ENCODE results near the gene SPPL2B. TPM values are rescaled to one million over a fixed set of nuclear protein-coding genes. Genes with fewer than 3 reads are reported as not detected.

The SPPL2B gene
- total RNA-seq, 1 donor: 32.6 TPM

DNA sequence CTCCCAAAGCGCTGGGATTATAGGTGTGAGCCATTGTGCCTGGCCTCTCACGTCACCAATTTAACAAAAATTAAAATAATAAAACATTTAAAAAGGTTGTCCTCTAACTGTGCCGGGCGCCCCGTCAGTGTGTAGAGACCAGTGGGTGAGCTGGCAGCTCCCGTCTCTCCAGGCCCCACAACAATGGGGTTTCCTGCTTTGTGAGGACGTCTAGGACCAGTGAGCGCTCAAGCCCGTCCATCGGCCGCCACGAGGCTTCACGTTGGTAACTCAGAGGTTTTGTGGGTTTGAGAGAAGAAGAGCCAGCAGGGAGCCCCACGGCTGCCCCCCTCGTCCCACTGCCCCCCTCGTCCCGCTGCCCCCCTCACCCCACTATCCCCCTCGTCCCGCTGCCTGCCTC, 4.8 kb upstream of the SPPL2B start:
- no peaks in the 10 kb centered on the region for H3K9me3 ChIP-seq (ENCODE audit: low read depth, low read length)
- H3K4me2 ChIP-seq (ENCODE audit: insufficient read depth, low read length): no peak overlapping the region
- no peak for DNase-seq (ENCODE audit: insufficient read length, low spot score, missing footprints)
- H3K4me1 ChIP-seq (ENCODE audit: insufficient read depth, low read length): peaks cover 9% of the 10 kb centered on the region
- H3K27me3 ChIP-seq (ENCODE audit: insufficient read depth, low read length): no peaks in the 10 kb centered on the region
- peaks cover 14% of the 10 kb centered on the region for H4K20me1 ChIP-seq (ENCODE audit: insufficient read depth, low read length)
- H3K79me2 ChIP-seq (ENCODE audit: insufficient read depth, low read length): peaks cover 41% of the 10 kb centered on the region
- H3K27ac ChIP-seq (ENCODE audit: low read depth, low read length): no peak overlapping the region
- peaks cover 15% of the 10 kb centered on the region for H3K36me3 ChIP-seq (ENCODE audit: insufficient read depth, low read length)
- no peak overlapping the region for H3K4me3 ChIP-seq (ENCODE audit: insufficient read depth, low read length)
- no peak overlapping the region for H2AFZ ChIP-seq (ENCODE audit: low read length)
- TF ChIP-seq, protein P1, sequence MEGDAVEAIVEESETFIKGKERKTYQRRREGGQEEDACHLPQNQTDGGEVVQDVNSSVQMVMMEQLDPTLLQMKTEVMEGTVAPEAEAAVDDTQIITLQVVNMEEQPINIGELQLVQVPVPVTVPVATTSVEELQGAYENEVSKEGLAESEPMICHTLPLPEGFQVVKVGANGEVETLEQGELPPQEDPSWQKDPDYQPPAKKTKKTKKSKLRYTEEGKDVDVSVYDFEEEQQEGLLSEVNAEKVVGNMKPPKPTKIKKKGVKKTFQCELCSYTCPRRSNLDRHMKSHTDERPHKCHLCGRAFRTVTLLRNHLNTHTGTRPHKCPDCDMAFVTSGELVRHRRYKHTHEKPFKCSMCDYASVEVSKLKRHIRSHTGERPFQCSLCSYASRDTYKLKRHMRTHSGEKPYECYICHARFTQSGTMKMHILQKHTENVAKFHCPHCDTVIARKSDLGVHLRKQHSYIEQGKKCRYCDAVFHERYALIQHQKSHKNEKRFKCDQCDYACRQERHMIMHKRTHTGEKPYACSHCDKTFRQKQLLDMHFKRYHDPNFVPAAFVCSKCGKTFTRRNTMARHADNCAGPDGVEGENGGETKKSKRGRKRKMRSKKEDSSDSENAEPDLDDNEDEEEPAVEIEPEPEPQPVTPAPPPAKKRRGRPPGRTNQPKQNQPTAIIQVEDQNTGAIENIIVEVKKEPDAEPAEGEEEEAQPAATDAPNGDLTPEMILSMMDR (IDR thresholded peaks at IDR 0.05; ENCODE audit: extremely low read depth, low read depth, low read length): no peak

DNA sequence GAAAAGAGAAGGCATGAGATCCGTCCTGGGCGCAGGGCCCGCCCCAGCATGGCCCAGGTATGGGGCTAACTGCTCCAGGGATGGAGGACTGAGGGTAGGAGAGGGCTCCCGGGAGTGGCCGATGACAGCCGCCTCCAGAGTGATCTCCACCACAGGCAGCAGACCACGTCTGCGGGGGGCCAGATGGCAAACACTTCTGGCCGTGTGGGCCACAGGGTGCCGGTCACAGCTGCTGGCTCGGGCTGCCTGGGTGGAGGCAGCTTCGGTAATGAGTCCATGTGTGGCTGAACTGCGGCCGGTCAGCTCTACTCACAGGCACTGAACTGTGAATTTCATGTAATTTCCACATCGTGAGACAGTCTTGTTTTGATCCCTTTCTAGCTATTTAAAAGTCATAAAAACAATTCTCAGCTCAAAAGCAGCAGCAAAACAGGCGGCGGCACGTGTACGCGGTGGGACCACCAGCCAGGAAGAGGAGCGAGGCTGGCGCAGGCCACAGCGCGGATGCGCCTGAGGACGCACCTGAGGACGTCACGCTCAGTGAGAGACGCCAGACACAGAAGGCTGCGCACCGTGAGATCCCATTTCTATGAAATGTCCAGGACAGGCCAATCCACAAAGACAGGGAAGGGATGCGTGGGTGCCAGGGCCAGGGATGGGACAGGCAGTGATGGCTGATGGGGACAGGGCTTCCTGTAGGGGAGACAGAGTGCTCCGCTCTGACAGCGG, 4.1 kb upstream of the SPPL2B start:
- Histone ChIP-seq H3K4me2 (ENCODE audit: insufficient read depth, low read length) (no peak overlapping the region), H3K27ac (ENCODE audit: low read depth, low read length) (no peak overlapping the region), H3K36me3 (ENCODE audit: insufficient read depth, low read length) (peaks cover 15% of the 10 kb centered on the region), H3K4me1 (ENCODE audit: insufficient read depth, low read length) (peaks cover 14% of the 10 kb centered on the region), H2AFZ (ENCODE audit: low read length) (no peak overlapping the region), H3K27me3 (ENCODE audit: insufficient read depth, low read length) (no peaks in the 10 kb centered on the region), H3K9me3 (ENCODE audit: low read depth, low read length) (no peaks in the 10 kb centered on the region), H4K20me1 (ENCODE audit: insufficient read depth, low read length) (peaks cover 14% of the 10 kb centered on the region), H3K4me3 (ENCODE audit: insufficient read depth, low read length) (no peak overlapping the region), H3K79me2 (ENCODE audit: insufficient read depth, low read length) (peaks cover 48% of the 10 kb centered on the region)
- DNase-seq (ENCODE audit: insufficient read length, low spot score, missing footprints): no peak
- TF ChIP-seq, protein P1 (IDR thresholded peaks at IDR 0.05; ENCODE audit: extremely low read depth, low read depth, low read length): no peak

DNA sequence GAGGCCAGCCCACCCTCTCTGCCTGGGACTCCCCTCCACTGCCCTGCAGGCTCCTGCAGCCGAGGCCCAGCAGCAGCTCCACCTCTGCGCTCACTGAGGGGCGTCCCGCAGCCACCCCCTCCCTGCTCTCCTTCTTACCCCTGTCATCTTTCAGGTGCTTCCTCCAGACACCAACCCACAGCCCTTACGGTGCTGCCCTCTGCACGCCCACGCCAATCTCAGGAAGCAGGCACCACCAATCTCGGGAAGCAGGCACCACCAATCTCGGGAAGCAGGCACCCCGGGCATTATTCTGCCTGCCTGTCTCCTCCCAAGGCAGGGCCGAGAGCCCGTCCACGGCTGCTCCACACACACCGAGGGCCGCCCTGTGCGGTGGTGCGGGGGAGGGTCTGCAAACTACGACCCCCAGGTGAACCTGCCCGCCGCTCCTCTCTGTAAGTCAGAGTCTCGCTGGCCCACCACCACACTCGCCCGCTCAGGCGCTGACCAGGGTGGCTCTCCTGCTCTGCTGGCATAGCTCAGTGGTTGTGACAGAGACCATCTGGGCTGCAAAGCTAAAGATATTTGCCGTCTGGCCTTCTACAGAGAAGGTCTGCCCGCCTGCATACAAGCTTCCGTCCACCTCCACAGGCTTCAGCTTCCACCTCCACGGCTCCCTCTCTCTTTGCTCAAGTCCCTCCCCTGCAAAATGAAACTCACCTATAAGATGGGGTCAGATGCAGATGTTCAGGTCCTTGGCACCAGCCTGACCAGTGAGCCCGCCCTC, 3.0 kb upstream of the SPPL2B start:
- H3K27ac ChIP-seq (ENCODE audit: low read depth, low read length): no peak overlapping the region
- H4K20me1 ChIP-seq (ENCODE audit: insufficient read depth, low read length): peaks cover 17% of the 10 kb centered on the region
- H3K9me3 ChIP-seq (ENCODE audit: low read depth, low read length): no peaks in the 10 kb centered on the region
- H3K4me1 ChIP-seq (ENCODE audit: insufficient read depth, low read length): peaks cover 19% of the 10 kb centered on the region
- H2AFZ ChIP-seq (ENCODE audit: low read length): no peak overlapping the region
- no peak overlapping the region for H3K4me2 ChIP-seq (ENCODE audit: insufficient read depth, low read length)
- H3K36me3 ChIP-seq (ENCODE audit: insufficient read depth, low read length): peaks cover 15% of the 10 kb centered on the region
- TF ChIP-seq, protein P1 (IDR thresholded peaks at IDR 0.05; ENCODE audit: extremely low read depth, low read depth, low read length): no peak
- H3K79me2 ChIP-seq (ENCODE audit: insufficient read depth, low read length): peaks cover 57% of the 10 kb centered on the region
- no peak overlapping the region for H3K4me3 ChIP-seq (ENCODE audit: insufficient read depth, low read length)
- H3K27me3 ChIP-seq (ENCODE audit: insufficient read depth, low read length): no peaks in the 10 kb centered on the region
- no peak for DNase-seq (ENCODE audit: insufficient read length, low spot score, missing footprints)

Data from osteoblast (primary cell).